Astrocyte (in vitro differentiated cells and primary cell): ENCODE results near the gene SH3BP1. TPM values are rescaled to one million over a fixed set of nuclear protein-coding genes. Genes with fewer than 3 reads are reported as not detected.

Experiments
- DNase-seq: peaks from one replicate; pipeline ENCODE4 v3.0.0-alpha.2; 2010; ENCODE audit warnings: low read depth
- FAIRE-seq: peaks from 2 replicates; lab custom pipeline; 2011; peaks lifted over from hg19 to GRCh38; lab: Jason Lieb, UNC
- H2AFZ ChIP-seq: 2 replicates; pipeline ENCODE4 v1.6.0; 2012; ENCODE audit warnings: low read depth, low read length, inconsistent platforms
- H3K27ac ChIP-seq: 2 replicates; pipeline ENCODE4 v1.5.1; 2011; ENCODE audit warnings: low read depth, low read length, inconsistent platforms
- H3K27me3 ChIP-seq: 2 replicates; pipeline ENCODE4 v1.6.0; 2011; ENCODE audit warnings: low read length, inconsistent platforms; ENCODE audit not compliant: insufficient read depth
- H3K36me3 ChIP-seq: 2 replicates; pipeline ENCODE4 v1.5.1; 2011; ENCODE audit warnings: low read length, inconsistent platforms; ENCODE audit not compliant: insufficient read depth
- H3K4me1 ChIP-seq: 2 replicates; pipeline ENCODE4 v1.5.1; 2011; ENCODE audit warnings: low read length, inconsistent platforms; ENCODE audit not compliant: insufficient read depth
- H3K4me2 ChIP-seq: 2 replicates; pipeline ENCODE4 v1.6.0; 2012; ENCODE audit warnings: low read length, inconsistent platforms
- H3K4me3 ChIP-seq: 2 replicates; pipeline ENCODE4 v1.5.1; 2011; ENCODE audit warnings: low read depth, mild to moderate bottlenecking, low read length, inconsistent platforms; ENCODE audit not compliant: insufficient read depth
- H3K79me2 ChIP-seq: 2 replicates; pipeline ENCODE4 v1.6.0; 2012; ENCODE audit warnings: mild to moderate bottlenecking, low read length, inconsistent platforms; ENCODE audit not compliant: insufficient read depth
- H3K9ac ChIP-seq: 2 replicates; pipeline ENCODE4 v1.6.0; 2012; ENCODE audit warnings: mild to moderate bottlenecking, low read length, inconsistent platforms
- H3K9me3 ChIP-seq: 2 replicates; pipeline ENCODE4 v1.5.1; 2012; ENCODE audit warnings: low read depth, mild to moderate bottlenecking, low read length, inconsistent platforms; ENCODE audit not compliant: insufficient read depth
- H4K20me1 ChIP-seq: 2 replicates; pipeline ENCODE4 v1.6.0; 2012; ENCODE audit warnings: low read length, inconsistent platforms; ENCODE audit not compliant: insufficient read depth
- H3K27ac Mint-ChIP-seq: one replicate; pipeline ENCODE4 v1.8.0; 2021; ENCODE audit warnings: mild to moderate bottlenecking, mixed read lengths; ENCODE audit not compliant: unreplicated experiment
- H3K27me3 Mint-ChIP-seq: one replicate; pipeline ENCODE4 v1.8.0; 2021; ENCODE audit warnings: low read depth, mixed read lengths; ENCODE audit not compliant: unreplicated experiment
- H3K36me3 Mint-ChIP-seq: one replicate; pipeline ENCODE4 v1.8.0; 2021; ENCODE audit warnings: low read depth, mixed read lengths; ENCODE audit not compliant: unreplicated experiment
- H3K4me1 Mint-ChIP-seq: one replicate; pipeline ENCODE4 v1.8.0; 2021; ENCODE audit warnings: low read depth, mixed read lengths; ENCODE audit not compliant: unreplicated experiment
- H3K4me3 Mint-ChIP-seq: one replicate; pipeline ENCODE4 v1.8.0; 2021; ENCODE audit warnings: mild to moderate bottlenecking, moderate library complexity, mixed read lengths; ENCODE audit not compliant: unreplicated experiment
- H3K9me3 Mint-ChIP-seq: one replicate; pipeline ENCODE4 v1.8.0; 2021; ENCODE audit warnings: mild to moderate bottlenecking, mixed read lengths; ENCODE audit not compliant: unreplicated experiment
- CTCF ChIP-seq: IDR thresholded peaks from 2 replicates; pipeline ENCODE4 v1.5.1; 2011; ENCODE audit warnings: low read depth, mild to moderate bottlenecking, inconsistent platforms, low read length, moderate library complexity; ENCODE audit not compliant: insufficient read depth
- EZH2 ChIP-seq: IDR thresholded peaks from 2 replicates; pipeline ENCODE4 v1.6.1; 2012; ENCODE audit warnings: mild to moderate bottlenecking, low read length, inconsistent platforms; ENCODE audit not compliant: insufficient read depth
- total RNA-seq: library from RNA; stranded (reverse); gene quantifications from 2 replicates; pipeline ENCODE4 v1.2.1, GENCODE V29; 2021

Gene SH3BP1
- total RNA-seq, 1 donor from 2014 or later, result 26.5 TPM

GRCh38 chr22:37658133-37659065 lies 18.9 kb downstream of the SH3BP1 start, which contains the start of gene PDXP:
TSS of gene PDXP (plus strand) at chr22:37658723. CDS start at chr22:37658783, 60 bp downstream.
- Histone ChIP-seq H3K79me2 (peaks cover 39% of the 10 kb centered on the region), H3K4me1 (peaks cover 28% of the 10 kb centered on the region), H2AFZ (peak within 1 kb of the TSS; percentile 84), H4K20me1 (peaks cover 32% of the 10 kb centered on the region), H3K9me3 (no peaks in the 10 kb centered on the region), H3K4me2 (peak within 1 kb of the TSS; percentile 85), H3K4me3 (peak within 1 kb of the TSS; percentile 53), H3K27ac (peak within 1 kb of the TSS; percentile 58), H3K9ac (peak within 1 kb of the TSS; percentile 79), H3K36me3 (no peaks in the 10 kb centered on the region), H3K27me3 (no peaks in the 10 kb centered on the region)
- peak within 1 kb of the TSS; percentile 95 for H3K27ac Mint-ChIP-seq
- DNase-seq (peak; percentile 100), FAIRE-seq (peak; percentile 87)
- H3K4me3 Mint-ChIP-seq, result peak within 1 kb of the TSS; percentile 87
- H3K4me1 Mint-ChIP-seq, result peaks cover 15% of the 10 kb centered on the region
- no peaks in the 10 kb centered on the region for H3K9me3 Mint-ChIP-seq
- H3K27me3 Mint-ChIP-seq, result no peaks in the 10 kb centered on the region
- no peak for TF ChIP-seq CTCF
- TF ChIP-seq EZH2, result no peak
- peaks cover 5% of the 10 kb centered on the region for H3K36me3 Mint-ChIP-seq

DNA sequence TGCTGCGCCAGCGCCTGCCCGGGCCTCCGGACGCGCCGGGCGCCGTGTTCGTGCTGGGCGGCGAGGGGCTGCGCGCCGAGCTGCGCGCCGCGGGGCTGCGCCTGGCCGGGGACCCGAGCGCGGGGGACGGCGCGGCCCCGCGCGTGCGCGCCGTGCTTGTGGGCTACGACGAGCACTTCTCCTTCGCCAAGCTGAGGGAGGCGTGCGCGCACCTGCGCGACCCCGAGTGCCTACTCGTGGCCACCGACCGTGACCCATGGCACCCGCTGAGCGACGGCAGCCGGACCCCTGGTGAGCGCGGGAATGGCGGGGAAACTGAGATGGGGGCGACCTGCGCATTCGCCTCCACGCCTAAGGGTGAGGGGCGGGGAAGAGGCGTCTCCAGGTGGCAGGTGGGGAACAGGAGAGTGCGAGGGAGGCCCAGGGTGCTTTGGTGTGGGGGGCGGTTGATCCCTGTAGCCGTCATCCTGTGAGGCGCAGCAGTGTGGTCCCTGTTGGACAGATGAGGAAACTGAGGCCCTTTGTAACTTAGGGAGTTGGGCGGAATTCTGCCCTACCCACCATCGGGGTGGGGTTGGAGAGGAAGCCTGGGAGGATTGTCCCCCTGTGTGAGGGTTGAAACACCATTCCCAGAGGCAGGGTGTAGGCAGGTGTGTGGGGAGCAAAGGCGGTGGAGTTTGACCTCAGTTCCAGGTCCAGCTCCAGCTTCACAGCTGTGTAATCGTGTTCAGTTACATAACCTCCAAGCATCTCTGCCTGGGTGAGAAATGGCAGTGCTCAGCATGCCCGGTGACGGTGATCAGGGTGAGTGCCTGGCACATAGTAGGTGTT lies 19.8 kb downstream of the SH3BP1 start:
- H3K27ac Mint-ChIP-seq, result peak overlapping the region; percentile 34
- no peaks in the 10 kb centered on the region for H3K27me3 Mint-ChIP-seq
- H3K4me1 Mint-ChIP-seq, result peaks cover 15% of the 10 kb centered on the region
- TF ChIP-seq EZH2, result no peak
- TF ChIP-seq CTCF, result no peak
- H3K4me1 ChIP-seq, result peaks cover 28% of the 10 kb centered on the region
- peak overlapping the region; percentile 79 for H3K9ac ChIP-seq
- H3K4me3 Mint-ChIP-seq, result peak overlapping the region; percentile 87
- no peaks in the 10 kb centered on the region for H3K9me3 ChIP-seq
- no peaks in the 10 kb centered on the region for H3K36me3 ChIP-seq
- peak overlapping the region; percentile 75 for H2AFZ ChIP-seq
- no peak for FAIRE-seq
- no peaks in the 10 kb centered on the region for H3K27me3 ChIP-seq
- peak overlapping the region; percentile 53 for H3K4me3 ChIP-seq
- H4K20me1 ChIP-seq, result peaks cover 38% of the 10 kb centered on the region
- H3K36me3 Mint-ChIP-seq, result peaks cover 5% of the 10 kb centered on the region
- peak overlapping the region; percentile 85 for H3K4me2 ChIP-seq
- H3K79me2 ChIP-seq, result peaks cover 47% of the 10 kb centered on the region
- H3K9me3 Mint-ChIP-seq, result no peaks in the 10 kb centered on the region
- H3K27ac ChIP-seq, result no peak overlapping the region
- DNase-seq, result no peak
